AG10803 (cell line): Measurements from ENCODE around the gene KDELR3.
"Not testable (repeated sequence)": the region's sequence is repeated elsewhere in the genome, so short reads cannot be mapped to it uniquely, and the experiment has no call there.

Experiments used
- DNase-seq: peaks from one replicate; pipeline ENCODE4 v3.0.0; 2010; ENCODE audit warnings: low read depth
- H3K4me3 ChIP-seq: 2 replicates; pipeline ENCODE4 v1.5.1; 2011; ENCODE audit warnings: mild to moderate bottlenecking, low read length, control low read depth
- CTCF ChIP-seq: conservative IDR thresholded peaks from 2 replicates; pipeline ENCODE4 v1.5.1; 2011; ENCODE audit warnings: mild to moderate bottlenecking, low read length, control low read depth, inconsistent platforms

KDELR3 gene

DNA sequence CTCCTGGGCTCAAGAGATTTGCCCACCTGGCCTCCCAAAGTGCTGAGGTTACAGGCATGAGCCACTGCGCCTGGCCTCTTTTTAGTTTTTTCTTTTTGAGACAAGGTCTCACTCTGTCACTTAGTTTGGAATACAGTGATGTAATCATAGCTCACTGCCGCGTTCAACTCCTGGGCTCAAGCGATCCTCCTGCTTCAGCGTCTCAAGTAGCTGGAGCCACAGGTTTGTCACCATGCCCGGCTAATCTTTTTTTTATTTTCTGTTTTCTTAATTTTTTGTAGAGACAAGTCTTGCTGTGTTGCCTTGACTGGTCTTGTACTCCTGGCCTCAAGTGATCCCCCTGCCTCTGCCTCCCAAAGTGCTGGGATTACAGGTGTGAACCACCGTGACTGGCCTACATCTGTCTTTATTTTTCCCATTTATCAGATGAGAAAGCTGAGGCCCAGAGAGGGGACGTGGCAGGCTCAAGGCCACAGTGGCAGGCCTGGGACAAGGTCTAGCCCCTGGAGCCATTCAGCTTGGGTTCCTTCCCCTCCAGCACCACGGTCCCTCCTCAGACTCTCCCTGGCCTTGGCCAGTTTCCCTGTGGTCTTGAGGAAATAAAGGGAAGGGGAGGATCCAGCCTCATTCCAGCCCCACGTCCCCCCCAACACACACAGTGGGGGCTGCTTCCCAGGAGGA is 2.8 kb upstream of the KDELR3 start:
- H3K4me3 ChIP-seq = no peak overlapping the region
- no peak for DNase-seq
- TF ChIP-seq CTCF = no peak

DNA sequence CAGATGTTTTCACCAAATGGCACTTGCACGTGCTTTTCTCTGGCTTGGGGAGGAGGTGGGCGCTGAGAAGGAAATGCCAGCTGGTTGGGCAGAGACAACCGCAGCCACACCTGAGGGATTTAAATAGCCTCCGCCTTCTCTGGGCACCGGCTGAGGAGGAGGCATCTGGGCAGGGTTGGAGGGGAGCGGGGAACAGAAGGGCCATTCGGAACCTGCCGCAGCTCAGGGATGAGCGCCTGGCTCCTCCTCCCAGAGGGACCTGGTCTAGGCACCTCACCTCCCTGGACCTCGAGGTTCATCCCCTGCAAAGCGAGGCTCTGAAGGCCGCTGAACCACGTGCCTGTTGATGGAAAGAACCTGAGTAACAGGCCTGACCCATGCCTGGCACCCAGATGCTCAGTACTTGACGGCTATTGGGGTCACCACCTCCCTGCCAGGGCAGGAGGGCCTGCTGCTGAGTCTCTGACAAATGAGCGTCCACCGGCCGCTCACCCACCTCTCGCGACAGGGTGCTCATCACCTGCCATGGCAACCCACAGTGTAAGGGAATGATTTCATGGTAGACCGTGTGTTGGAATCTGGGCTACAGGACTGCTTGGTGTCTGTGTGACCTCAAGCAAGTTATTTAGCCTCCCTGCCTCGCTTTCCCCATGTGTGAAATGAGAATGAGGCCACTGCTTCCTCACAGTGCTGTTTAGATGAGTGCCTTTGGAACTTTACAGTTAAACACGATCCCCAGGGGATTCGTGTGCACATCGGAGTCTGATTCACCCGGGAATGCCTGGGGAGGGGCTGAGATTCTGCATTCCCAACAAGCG is 2.0 kb upstream of the KDELR3 start:
- no peak for DNase-seq
- TF ChIP-seq CTCF = no peak
- H3K4me3 ChIP-seq = no peak overlapping the region

DNA sequence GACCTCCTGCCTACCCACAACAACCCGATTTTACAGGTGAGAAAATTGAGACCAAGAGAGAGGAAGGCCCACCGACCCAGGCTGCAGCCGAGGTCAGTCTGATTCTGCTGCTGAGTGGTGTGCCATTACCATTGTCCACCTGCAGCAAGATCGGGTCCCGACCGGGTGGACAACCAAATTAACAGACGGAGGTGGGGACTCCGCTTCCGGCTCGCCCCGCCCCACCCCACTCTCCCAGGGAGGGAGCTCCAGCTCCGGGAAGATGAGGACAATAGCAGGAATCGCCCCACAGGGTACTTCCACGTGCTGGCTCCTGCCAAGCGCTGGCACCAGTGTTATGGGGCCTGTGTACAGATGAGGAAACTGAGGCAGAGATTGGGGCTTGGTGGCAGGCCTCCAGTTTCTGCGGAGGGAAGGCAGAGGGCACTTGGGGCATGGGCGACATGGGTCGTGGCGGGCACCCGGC is 425 bp upstream of the KDELR3 start:
- DNase-seq = no peak
- no peak for TF ChIP-seq CTCF
- H3K4me3 ChIP-seq = peak overlapping the region; percentile 66

GRCh38 chr22:38468443-38469305 is 778 bp downstream of the KDELR3 start:
- peak; percentile 38 for TF ChIP-seq CTCF
- DNase-seq = no peak
- peak overlapping the region; percentile 98 for H3K4me3 ChIP-seq

DNA sequence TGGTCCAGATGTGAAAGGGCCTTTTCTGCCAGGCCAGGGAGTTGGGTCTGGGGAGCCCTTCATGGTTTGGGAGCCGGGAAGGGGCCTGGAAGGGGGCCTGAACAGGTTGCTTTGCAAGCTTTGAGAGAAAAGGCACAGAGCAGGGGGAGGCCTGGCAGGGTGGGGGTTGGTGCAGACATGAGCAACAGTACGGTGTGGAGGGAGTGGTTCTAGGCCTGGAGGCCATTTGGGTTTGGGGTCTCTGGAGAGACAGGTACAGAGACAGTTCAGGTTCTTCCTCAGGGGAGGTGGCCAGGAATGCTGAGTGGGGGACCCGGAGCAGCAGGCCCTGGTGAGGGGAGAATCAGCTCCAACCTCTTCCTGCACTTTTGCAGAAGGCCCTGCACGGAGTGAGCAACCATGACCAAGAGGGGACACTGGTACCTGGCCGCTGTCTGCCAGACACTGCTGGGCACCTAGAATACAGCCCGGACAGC is 1.4 kb downstream of the KDELR3 start:
- peak overlapping the region; percentile 98 for H3K4me3 ChIP-seq
- no peak for DNase-seq
- TF ChIP-seq CTCF = no peak

DNA sequence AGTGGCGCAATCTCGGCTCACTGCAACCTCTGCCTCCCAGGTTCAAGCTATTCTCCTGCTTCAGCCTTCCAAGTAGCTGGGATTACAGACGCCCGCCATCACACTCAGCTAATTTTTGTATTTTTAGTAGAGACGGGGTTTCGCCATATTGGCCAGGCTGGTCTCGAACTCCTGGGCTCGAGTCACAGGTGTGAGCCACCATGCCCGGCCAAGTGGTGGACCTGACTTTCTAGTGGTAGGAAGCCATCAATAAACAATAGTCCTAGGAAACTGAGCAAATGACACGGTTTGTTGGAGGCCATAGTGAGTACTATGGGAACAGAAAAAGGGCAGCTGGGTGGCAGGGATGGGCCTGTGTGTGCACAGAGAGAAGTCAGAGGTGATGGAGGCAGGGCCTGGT is 2.3 kb downstream of the KDELR3 start:
- not testable (repeated sequence) for DNase-seq, H3K4me3 ChIP-seq

- TF ChIP-seq CTCF = no peak
- H3K4me3 ChIP-seq = no peak overlapping the region
- DNase-seq = no peak
Observed at GRCh38 chr22:38471237-38471636, 3.3 kb downstream of the KDELR3 start.
